IPS-NIHi7 (cell line): Measurements from ENCODE around the gene SPATA1.
A peak's percentile ranks its signal among the peaks of the same experiment; 100 is the strongest.
"Not testable (repeated sequence)": the region's sequence is repeated elsewhere in the genome, so short reads cannot be mapped to it uniquely, and the experiment has no call there.

Source experiments
- DNase-seq: peaks from one replicate; pipeline ENCODE4 v3.0.0; 2012; ENCODE audit warnings: mixed read lengths; ENCODE audit errors: extremely low spot score

The SPATA1 gene, protein sequence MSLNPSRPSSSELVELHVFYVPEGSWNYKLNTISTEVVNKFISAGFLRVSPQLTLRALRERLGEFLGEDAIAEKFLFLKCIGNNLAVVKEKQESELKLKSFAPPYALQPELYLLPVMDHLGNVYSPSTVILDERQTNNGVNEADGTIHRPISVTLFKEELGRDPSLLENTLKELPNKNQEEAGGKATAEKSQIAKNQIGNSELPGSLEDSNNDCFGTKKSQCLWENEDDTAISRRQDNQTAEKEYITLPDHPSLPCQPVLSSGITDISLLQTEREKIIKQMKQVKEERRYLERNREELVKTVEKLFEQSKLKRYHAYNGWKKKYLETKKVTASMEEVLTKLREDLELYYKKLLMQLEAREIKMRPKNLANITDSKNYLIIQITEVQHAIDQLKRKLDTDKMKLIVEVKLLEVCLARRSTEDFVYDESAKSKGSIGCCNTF

DNA sequence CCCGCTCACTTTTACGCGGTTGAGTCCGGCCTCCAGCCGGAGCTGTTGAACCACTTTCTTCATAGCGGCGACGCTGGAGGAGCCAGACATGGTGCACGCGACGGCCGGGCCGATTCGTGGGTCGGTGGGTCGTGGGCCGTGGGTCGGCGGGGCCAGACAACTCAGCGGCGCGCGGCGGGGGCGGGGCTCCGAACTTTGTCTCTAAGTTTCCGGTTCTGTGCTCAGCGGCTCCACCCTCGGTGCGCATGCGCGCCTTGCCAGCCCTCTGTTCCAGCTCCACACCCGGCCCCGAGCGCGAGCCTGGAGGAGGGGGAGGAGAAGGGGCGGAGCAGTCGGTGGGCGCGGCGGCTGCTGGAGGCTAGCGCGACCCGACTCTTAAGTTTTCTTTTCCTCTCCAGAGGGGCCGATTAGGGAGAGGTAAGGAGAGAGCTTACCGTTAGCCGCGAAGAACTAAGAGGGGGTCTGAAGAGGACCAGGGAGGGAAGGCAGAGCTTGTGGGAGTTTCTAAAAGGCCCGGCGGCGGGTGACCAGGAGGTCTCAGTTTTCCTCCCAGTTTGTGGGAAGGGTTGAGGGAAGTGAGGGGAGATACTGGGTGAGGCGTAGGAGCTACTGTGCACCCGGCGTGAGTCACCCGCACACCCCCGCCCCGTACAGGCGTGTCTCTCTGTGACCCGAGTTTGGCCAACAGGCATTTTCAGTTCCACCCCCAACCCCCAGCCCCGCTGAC, at the start of gene SPATA1, which contains the start of gene GNG5:
Gene SPATA1, plus strand, starts transcription at position 385 of the 727 bp plus-strand sequence. CDS start 9,974 bp downstream, outside the sequence.
Gene GNG5, minus strand, starts transcription at position 580 of the 727 bp plus-strand sequence. Its CDS starts 490 bp downstream, at position 90.
- peak; percentile 97 for DNase-seq

DNA sequence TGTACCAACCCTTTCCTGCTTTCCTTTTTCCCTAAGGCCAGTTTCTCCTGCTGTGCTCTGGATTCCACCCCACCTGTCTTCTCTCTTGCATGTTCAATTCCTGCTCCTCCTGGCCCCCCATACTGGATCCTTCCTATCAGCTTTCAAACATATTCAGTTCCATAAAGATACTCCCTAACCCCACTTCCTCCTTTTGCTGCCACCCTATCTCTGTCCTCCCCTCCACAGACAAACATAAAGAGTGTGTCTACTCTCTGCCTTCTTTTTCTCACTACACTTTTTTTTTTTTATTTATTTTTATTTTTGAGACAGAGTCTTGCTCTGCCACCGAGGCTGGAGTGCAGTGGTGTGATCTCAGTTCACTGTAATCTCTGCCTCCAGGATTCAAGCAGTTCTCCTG, 44.1 kb upstream of the SPATA1 start:
- DNase-seq: no peak

DNA sequence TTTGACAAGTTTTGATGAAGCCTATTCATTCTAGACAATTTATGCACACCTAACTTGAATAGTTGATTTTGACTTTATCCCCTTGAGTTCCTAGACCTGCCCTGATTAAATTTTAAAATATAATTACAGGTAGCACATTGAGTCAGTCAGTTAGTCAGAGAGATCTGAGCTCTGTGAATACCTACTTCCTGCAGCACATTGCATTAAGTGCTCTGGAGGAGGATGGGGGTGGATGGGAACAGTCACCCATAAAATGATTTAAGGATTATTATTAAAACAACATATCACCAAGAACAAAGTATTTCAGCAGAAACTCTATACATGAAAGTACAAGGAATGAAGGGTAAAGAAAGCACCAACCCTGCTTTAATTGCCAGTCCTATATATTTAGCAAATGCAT, 38.9 kb upstream of the SPATA1 start:
- DNase-seq: no peak

- DNase-seq: no peak
Measured at GRCh38 chr1:84476225-84476624, 30.0 kb upstream of the SPATA1 start.

- DNase-seq: peak; percentile 81
Measured at GRCh38 chr1:84478876-84479868, 27.0 kb upstream of the SPATA1 start, which contains the start of gene RPF1. RPF1 (plus strand) TSS chr1:84479266; CDS start chr1:84479282, 16 bp downstream.

- no peak for DNase-seq
Measured at GRCh38 chr1:84479998-84480397, 26.2 kb upstream of the SPATA1 start.

GRCh38 chr1:84480650-84481049, 25.5 kb upstream of the SPATA1 start:
- no peak for DNase-seq

- no peak for DNase-seq
Measured at GRCh38 chr1:84481317-84481716, 24.9 kb upstream of the SPATA1 start.

DNA sequence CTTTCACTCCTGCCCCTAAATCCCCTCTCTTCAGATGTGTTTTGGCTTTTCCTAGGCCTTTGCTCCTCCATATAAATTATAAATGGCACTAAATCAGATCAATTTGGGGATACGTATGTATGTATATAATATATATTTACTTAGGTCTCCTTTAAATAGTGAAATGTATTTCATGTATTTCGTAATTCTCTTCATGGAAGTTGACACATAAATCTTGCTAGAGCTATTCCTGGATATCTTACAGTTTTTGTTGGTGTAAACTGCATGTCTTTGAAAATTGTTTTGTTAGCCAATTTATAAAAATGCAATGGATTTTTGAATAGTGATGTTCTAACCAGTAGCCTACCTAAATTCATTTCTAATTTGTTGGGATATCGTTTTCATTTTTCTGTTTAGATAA, 18.1 kb upstream of the SPATA1 start:
- no peak for DNase-seq

- no peak for DNase-seq
Measured at GRCh38 chr1:84489766-84490165, 16.4 kb upstream of the SPATA1 start.

DNA sequence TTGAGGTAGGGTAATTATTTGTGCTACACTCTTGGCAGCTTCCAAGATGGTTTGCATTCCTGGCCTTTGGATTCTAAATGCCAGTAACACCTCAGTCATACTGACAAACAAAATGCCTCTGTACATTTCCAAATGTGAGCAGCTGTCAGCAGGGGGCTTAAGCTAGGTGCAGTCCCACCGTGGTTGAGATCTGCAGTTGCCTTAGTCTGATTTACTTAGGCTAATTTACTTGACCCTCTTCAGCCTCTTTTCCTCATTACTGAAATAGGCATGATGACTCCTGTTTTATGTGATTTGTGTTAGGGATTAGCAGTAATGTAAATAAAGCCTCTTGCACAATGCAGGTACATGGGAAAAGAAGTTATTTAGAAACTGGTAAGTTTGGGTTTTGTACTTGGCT, 13.5 kb upstream of the SPATA1 start:
- no peak for DNase-seq

DNA sequence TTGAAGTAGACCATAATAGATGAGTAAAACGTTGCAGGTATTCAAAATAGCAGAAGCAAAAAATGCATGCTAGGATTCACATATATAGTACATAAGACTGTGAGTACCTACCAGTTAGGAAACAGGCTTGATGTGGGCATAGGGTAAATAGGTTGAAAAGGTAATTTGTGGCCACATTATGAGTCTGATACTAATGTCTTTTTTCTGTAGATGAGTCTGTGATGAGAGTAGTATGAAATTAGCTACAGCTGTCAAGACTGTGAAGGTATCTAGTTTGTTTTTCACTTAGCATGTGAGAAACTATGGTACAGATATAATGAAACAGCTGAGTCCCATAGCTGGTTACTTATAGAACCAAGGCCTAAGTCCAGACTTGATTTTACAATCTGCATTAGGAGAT, 12.4 kb upstream of the SPATA1 start:
- DNase-seq: no peak

DNA sequence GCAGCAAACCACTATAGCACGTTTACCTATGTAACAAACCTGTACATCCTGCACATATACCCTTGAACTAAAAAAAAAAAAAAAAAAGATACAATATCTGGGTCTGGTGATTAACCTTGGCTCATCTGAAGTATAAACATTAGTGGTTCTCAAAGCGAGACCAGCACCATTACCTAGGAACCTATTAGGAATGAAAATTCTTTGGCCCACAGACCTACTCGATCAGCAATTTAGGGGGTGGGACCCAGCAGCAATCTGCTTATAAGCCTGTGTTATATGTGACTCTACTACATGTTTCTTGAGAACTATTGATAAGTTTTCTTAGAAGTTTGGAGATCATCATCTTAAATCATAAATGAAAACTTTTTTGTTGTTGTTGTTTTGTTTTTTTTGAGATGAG, 9.7 kb upstream of the SPATA1 start:
- DNase-seq: no peak

- no peak for DNase-seq
Measured at GRCh38 chr1:84497631-84498275, 8.4 kb upstream of the SPATA1 start.

- no peak for DNase-seq
Measured at GRCh38 chr1:84502927-84503326, 3.3 kb upstream of the SPATA1 start.

- DNase-seq: no peak
Measured at GRCh38 chr1:84504580-84505492, 1.4 kb upstream of the SPATA1 start.

DNA sequence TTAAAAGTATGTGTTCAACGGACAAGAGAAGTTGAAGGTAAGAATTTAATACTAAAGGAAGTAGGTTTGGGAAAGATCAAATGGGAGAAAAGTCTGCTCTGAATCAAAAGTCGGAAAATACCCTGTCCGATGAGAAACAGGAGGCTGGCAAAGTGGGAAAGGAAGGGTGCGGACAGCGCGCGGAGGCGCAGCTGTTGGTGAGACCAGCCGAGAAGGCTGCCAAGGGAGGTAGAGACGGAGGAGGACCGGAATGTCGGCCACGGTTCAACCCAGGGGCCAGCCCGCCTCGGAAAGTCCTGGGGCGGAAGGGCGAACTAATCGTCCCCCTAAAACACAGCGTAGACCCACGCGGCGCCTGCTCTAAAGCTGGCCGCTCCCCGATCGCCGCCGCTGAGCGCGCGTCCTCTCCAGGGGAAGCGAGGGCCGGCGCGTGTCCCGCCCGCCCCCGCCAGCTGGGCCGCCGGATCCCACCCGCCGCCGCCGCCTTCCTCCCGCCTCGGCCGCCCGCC, 639 bp upstream of the SPATA1 start:
- DNase-seq: peak; percentile 76

GRCh38 chr1:84506729-84507453, 705 bp downstream of the SPATA1 start:
- DNase-seq: no peak

DNA sequence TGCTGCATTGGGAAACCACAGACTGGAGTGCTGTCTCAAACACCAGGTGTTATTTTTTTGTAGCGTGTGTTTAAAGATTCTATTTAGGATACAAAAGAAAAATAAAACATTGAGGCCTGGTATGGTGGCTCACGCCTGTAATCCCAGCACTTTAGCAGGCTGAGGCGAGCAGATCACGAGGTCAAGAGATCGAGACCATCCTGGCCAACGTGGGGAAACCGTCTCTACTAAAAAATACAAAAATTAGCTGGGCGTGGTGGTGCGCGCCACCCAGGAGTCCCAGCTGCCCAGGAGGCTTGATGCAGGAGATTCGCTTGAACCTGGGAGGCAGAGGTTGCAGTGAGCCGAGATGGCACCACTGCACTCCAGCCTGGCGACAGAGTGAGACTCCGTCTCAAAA, 1.7 kb downstream of the SPATA1 start:
- not testable (repeated sequence) for DNase-seq
